Hepatocyte (in vitro differentiated cells): Measurements from ENCODE around the gene ADGRL3. TPM values are rescaled to one million over a fixed set of nuclear protein-coding genes. Genes with fewer than 3 reads are reported as not detected.

Experiments
- DNase-seq: peaks from one replicate; pipeline ENCODE4 v3.0.0-alpha.2; 2016; ENCODE audit warnings: low spot score
- H2AFZ ChIP-seq: fragments of 200-600 bp; sonication (generic); 2 replicates; pipeline ENCODE4 v1.6.0; 2016; ENCODE audit warnings: antibody characterized with exemption, mild to moderate bottlenecking
- H3K27ac ChIP-seq: fragments of 200-600 bp; sonication (generic); 2 replicates; pipeline ENCODE4 v1.5.1; 2016; ENCODE audit warnings: mild to moderate bottlenecking
- H3K27me3 ChIP-seq: fragments of 200-600 bp; sonication (generic); 2 replicates; pipeline ENCODE4 v1.6.1; 2016
- H3K36me3 ChIP-seq: fragments of 200-600 bp; sonication (generic); replicated peaks from 2 replicates; pipeline ENCODE4 v1.5.1; 2016; ENCODE audit warnings: low read depth; ENCODE audit not compliant: insufficient read depth
- H3K4me1 ChIP-seq: fragments of 200-600 bp; sonication (generic); 2 replicates; pipeline ENCODE4 v1.5.1; 2016; ENCODE audit warnings: mild to moderate bottlenecking, moderate library complexity; ENCODE audit not compliant: insufficient read depth
- H3K4me2 ChIP-seq: fragments of 200-600 bp; sonication (generic); 2 replicates; pipeline ENCODE4 v1.6.0; 2016
- H3K4me3 ChIP-seq: fragments of 200-600 bp; sonication (generic); 2 replicates; pipeline ENCODE4 v1.5.1; 2016; ENCODE audit warnings: mild to moderate bottlenecking
- H3K79me2 ChIP-seq: fragments of 200-600 bp; sonication (generic); 2 replicates; pipeline ENCODE4 v1.6.0; 2017; ENCODE audit warnings: mild to moderate bottlenecking
- H3K9me2 ChIP-seq: fragments of 200-600 bp; sonication (generic); replicated peaks from 2 replicates; pipeline ENCODE4 v1.6.0; 2017; ENCODE audit warnings: mild to moderate bottlenecking; ENCODE audit not compliant: insufficient read depth
- H3K9me3 ChIP-seq: fragments of 200-600 bp; sonication (generic); 2 replicates; pipeline ENCODE4 v1.5.1; 2016; ENCODE audit warnings: low read depth, mild to moderate bottlenecking
- H4K20me1 ChIP-seq: fragments of 200-600 bp; sonication (generic); 2 replicates; pipeline ENCODE4 v1.6.0; 2016; ENCODE audit warnings: mild to moderate bottlenecking; ENCODE audit not compliant: insufficient read depth, poor library complexity, severe bottlenecking
- CTCF ChIP-seq: fragments of 200-600 bp; sonication (generic); IDR thresholded peaks from 2 replicates; pipeline ENCODE4 v1.5.1; 2016; ENCODE audit warnings: antibody characterized with exemption, mild to moderate bottlenecking; ENCODE audit not compliant: poor library complexity
- EZH2 ChIP-seq: fragments of 200-600 bp; sonication (generic); IDR thresholded peaks from 2 replicates; pipeline ENCODE4 v1.6.1; 2016; ENCODE audit warnings: antibody characterized with exemption, mild to moderate bottlenecking, borderline replicate concordance
- EZH2phosphoT487 ChIP-seq: fragments of 200-600 bp; sonication (generic); IDR thresholded peaks from one replicate; pipeline ENCODE4 v1.6.1; 2018; ENCODE audit warnings: antibody characterized with exemption, mild to moderate bottlenecking, low read depth, moderate library complexity; ENCODE audit not compliant: unreplicated experiment, severe bottlenecking
- polyA plus RNA-seq: library from polyadenylated mRNA; unstranded; fragments of >200 nt; fragmentation: Nextera tagmentation; extraction: Ambion mirVana; gene quantifications from 2 replicates; pipeline ENCODE4 v1.2.1, GENCODE V29; 2016
- small RNA-seq: library from RNA; depleted of rRNA; stranded (forward); fragments of <200 nt; gene quantifications from one replicate; pipeline ENCODE3, GENCODE V24; 2014
- total RNA-seq: library from RNA; depleted of rRNA; stranded (reverse); fragments of >200 nt; gene quantifications from 2 replicates; pipeline ENCODE4 v1.2.3, GENCODE V29; 2014

The ADGRL3 gene
- total and polyA plus RNA-seq, 2 experiments from 2014 or later, result 4.4 to 21.2 TPM

GRCh38 chr4:62119195-62119594, 919.1 kb downstream of the ADGRL3 start:
- Histone ChIP-seq H3K27me3 (no peaks in the 10 kb centered on the region), H3K9me3 (no peaks in the 10 kb centered on the region), H3K4me2 (no peak overlapping the region), H3K9me2 (no peaks in the 10 kb centered on the region), H3K36me3 (no peaks in the 10 kb centered on the region), H2AFZ (no peak overlapping the region), H3K27ac (no peak overlapping the region), H3K4me3 (no peak overlapping the region), H3K4me1 (no peaks in the 10 kb centered on the region), H4K20me1 (no peaks in the 10 kb centered on the region), H3K79me2 (no peaks in the 10 kb centered on the region)
- no peak for DNase-seq
- no peak for TF ChIP-seq EZH2
- TF ChIP-seq EZH2phosphoT487, result no peak
- TF ChIP-seq CTCF, result no peak

GRCh38 chr4:62126064-62126732, 926.1 kb downstream of the ADGRL3 start:
- Histone ChIP-seq H3K9me3 (no peaks in the 10 kb centered on the region), H3K4me1 (no peaks in the 10 kb centered on the region), H3K27me3 (no peaks in the 10 kb centered on the region), H3K36me3 (no peaks in the 10 kb centered on the region), H4K20me1 (no peaks in the 10 kb centered on the region), H2AFZ (no peak overlapping the region), H3K4me3 (no peak overlapping the region), H3K4me2 (no peak overlapping the region), H3K79me2 (no peaks in the 10 kb centered on the region), H3K27ac (no peak overlapping the region), H3K9me2 (no peaks in the 10 kb centered on the region)
- TF ChIP-seq CTCF, result no peak
- TF ChIP-seq EZH2, result no peak
- TF ChIP-seq EZH2phosphoT487, result no peak
- no peak for DNase-seq

Small RNA genes lying within 50 kb of the gene (small RNA-seq; reads per million reads assigned to genes)
- not detected for gene RF00019
